HFFc6 (cell line): ENCODE results near the gene CAPN10. TPM values are rescaled to one million over a fixed set of nuclear protein-coding genes. Genes with fewer than 3 reads are reported as not detected.

Source experiments
- DNase-seq: peaks from one replicate; pipeline ENCODE4 v3.0.0-alpha.2; 2018
- H3K27ac Mint-ChIP-seq: 2 replicates; pipeline ENCODE4 v1.8.0; 2020; ENCODE audit warnings: mild to moderate bottlenecking, mixed read lengths
- H3K27me3 Mint-ChIP-seq: 2 replicates; pipeline ENCODE4 v1.8.0; 2021; ENCODE audit warnings: mild to moderate bottlenecking, moderate library complexity, mixed read lengths; ENCODE audit not compliant: insufficient read depth
- H3K36me3 Mint-ChIP-seq: 2 replicates; pipeline ENCODE4 v1.8.0; 2021; ENCODE audit warnings: low read depth, mixed read lengths
- H3K4me1 Mint-ChIP-seq: 2 replicates; pipeline ENCODE4 v1.8.0; 2020; ENCODE audit warnings: low read depth, mixed read lengths
- H3K4me3 Mint-ChIP-seq: 2 replicates; pipeline ENCODE4 v1.8.0; 2020; ENCODE audit warnings: mild to moderate bottlenecking, moderate library complexity, mixed read lengths
- H3K9me3 Mint-ChIP-seq: 2 replicates; pipeline ENCODE4 v1.8.0; 2020; ENCODE audit warnings: mild to moderate bottlenecking, mixed read lengths
- total RNA-seq, 6 experiments: library from RNA; stranded (reverse); fragmentation: NEBNext Ultra II Directional; extraction: Animal tissue kit (Norgen Biotek cat#: 25700); gene quantifications; 2 replicates in 1 of 6; 3 replicates in 5 of 6; pipeline ENCODE4 v1.2.3, GENCODE V29; 2021
- TF ChIP-seq, protein P1 (sequence below): fragments of 200-600 bp; sonication (generic); IDR thresholded peaks from 2 replicates; pipeline ENCODE4 v1.5.0; 2021; ENCODE audit warnings: antibody characterized with exemption, mild to moderate bottlenecking

CAPN10 gene
- total RNA-seq, 6 experiments from 2014 or later, result 13.9 to 20.5 (median 15.0) TPM

DNA sequence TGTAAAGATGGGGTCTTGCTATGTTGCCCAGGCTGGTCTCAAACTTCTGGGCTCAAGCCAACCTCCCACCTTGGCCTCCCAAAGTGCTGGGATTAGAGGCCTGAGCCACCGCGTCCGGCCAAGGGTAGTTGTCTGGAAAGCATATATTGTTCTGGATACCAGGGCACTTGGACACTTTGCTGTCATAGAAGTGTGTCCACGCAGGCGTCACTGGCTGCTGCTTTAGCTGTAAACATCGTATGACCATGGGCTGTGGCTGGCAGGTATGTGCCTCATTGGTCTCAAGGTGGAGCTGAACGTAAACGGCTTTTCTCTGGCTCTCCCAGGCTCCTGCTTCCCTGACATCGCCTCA is 35.5 kb downstream of the CAPN10 start:
- H3K4me3 Mint-ChIP-seq, result no peak overlapping the region
- peaks cover 7% of the 10 kb centered on the region; the same call in 1 of the 2 replicates for H3K4me1 Mint-ChIP-seq
- no peak for DNase-seq
- TF ChIP-seq, protein P1, sequence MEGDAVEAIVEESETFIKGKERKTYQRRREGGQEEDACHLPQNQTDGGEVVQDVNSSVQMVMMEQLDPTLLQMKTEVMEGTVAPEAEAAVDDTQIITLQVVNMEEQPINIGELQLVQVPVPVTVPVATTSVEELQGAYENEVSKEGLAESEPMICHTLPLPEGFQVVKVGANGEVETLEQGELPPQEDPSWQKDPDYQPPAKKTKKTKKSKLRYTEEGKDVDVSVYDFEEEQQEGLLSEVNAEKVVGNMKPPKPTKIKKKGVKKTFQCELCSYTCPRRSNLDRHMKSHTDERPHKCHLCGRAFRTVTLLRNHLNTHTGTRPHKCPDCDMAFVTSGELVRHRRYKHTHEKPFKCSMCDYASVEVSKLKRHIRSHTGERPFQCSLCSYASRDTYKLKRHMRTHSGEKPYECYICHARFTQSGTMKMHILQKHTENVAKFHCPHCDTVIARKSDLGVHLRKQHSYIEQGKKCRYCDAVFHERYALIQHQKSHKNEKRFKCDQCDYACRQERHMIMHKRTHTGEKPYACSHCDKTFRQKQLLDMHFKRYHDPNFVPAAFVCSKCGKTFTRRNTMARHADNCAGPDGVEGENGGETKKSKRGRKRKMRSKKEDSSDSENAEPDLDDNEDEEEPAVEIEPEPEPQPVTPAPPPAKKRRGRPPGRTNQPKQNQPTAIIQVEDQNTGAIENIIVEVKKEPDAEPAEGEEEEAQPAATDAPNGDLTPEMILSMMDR, result no peak
- no peak overlapping the region for H3K27ac Mint-ChIP-seq
- H3K27me3 Mint-ChIP-seq, result peaks cover 9% of the 10 kb centered on the region
- peaks cover 10% of the 10 kb centered on the region for H3K9me3 Mint-ChIP-seq
- peaks cover 6% of the 10 kb centered on the region; the same call in 1 of the 2 replicates for H3K36me3 Mint-ChIP-seq

DNA sequence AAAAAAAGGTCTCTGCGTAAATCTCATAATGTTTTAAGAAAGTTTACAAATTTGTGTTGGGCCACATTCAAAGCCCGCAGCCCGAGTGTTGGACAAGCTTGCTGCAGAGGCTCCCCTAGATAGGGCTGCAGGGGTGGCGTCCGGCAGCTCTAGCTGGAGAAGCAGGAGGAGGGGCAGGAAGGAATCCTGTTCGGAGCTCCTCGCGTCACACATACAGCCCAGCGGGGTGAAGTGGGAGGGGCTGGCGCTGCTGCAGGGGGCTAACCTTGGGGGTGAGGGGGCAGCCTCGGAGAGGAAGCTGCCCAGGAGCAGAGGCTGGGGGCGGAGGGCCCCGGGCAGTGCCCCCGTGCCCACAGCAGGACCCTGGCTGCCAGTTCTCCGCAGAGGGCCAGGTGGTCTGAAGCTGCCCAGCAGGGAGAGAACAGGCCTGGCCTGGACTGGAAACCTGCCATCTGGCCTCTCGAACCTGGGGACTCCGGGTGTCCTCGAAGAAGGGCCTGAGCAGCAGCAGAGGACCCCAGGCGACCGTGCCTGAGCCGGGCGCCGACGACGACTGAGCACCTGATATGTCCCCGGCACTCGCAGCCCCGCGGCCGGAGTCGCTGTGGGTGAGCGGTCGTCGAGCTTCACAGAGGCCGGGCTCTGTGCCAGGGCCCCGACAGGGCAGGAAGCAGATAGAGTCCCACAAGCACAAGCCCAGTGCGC is 36.1 kb downstream of the CAPN10 start:
- Mint-ChIP-seq H3K4me3 (no peak overlapping the region), H3K27ac (no peak overlapping the region), H3K27me3 (peaks cover 9% of the 10 kb centered on the region), H3K36me3 (peaks cover 4% of the 10 kb centered on the region; the same call in 1 of the 2 replicates), H3K9me3 (peaks cover 6% of the 10 kb centered on the region), H3K4me1 (peaks cover 7% of the 10 kb centered on the region; the same call in 1 of the 2 replicates)
- TF ChIP-seq, protein P1, result no peak
- DNase-seq, result no peak

DNA sequence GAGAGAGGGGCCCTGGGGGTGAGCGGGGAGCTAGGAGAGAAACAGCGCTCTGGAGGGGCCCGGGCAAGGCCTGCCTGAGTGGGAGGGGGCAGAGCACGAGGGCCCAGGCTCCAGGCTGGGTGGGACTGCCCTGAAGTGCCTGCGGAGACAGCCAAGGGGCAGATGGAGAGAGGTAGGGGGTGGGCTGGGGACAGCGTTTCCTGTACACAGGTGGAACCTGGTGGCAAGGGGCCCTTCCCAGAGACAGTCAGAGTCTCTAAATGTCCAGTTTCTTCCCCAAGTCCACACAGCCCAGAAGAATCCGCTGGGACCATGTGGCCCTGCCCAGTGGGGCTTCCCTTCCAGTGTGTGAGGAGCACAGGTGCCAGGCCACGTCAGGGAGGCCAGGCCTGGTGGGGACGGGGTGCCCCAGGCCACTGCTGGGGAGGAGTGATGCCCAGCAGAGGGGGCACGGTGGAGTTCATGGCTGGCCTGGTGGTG is 37.0 kb downstream of the CAPN10 start:
- Mint-ChIP-seq H3K27me3 (peaks cover 9% of the 10 kb centered on the region), H3K4me3 (no peak overlapping the region), H3K4me1 (peaks cover 7% of the 10 kb centered on the region; the same call in 1 of the 2 replicates), H3K9me3 (0 out of 2 replicates have a peak, but pooled peaks cover 2% of the 10 kb centered on the region), H3K27ac (no peak overlapping the region), H3K36me3 (no peaks in the 10 kb centered on the region)
- TF ChIP-seq, protein P1, result no peak
- no peak for DNase-seq

DNA sequence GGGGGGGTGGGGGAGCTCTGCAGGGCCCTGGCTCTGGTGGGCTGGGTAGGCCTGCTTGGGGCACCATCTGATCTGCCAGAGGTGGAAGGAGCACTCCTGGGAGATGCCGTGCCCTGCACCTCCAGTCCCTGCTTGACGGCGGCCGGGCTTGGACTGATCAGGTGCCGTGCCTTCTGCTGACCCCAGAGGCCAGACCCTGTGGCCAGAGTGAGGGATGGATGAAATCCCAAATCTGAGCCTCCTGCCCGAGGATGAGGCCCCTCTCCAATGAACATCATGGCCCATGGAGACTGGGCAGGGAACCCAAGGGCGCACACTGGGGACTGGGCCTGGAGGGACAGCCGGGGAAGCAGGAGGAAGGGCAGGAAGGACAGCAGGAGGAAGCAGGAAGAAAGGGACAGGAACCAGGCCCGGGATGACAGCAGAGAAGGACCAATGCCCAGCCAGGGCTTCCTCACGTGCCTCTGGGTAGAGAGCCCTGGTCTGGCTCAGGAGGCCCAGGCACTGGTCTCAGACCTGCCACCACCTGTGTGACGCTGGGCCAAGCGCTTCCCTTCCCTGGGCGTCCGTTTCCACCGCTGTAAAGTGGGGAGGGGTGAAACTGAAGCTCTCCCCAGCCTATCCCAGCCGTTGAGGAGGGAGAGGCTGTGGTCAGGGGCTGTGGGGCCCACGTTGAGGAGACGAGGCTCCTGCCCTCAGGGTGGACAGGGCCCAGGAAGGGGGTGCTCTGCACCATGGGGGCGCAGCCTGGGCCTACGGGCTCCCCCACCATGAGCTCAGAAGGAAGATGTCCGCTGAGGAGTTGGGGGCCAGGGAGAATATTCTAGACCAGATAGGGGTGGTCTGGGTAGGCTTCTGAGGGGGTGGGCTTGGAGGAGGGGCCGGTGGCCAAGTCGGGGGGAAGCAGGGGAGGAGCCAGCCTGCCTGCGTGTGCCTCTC is 37.7 kb downstream of the CAPN10 start:
- Mint-ChIP-seq H3K9me3 (no peaks in the 10 kb centered on the region), H3K27ac (peak overlapping the region; percentile 57; the same call in 1 of the 2 replicates)

More for the DNA sequence above, 37.7 kb downstream of the CAPN10 start:
- no peak for DNase-seq
- Mint-ChIP-seq H3K4me1 (peaks cover 7% of the 10 kb centered on the region; the same call in 1 of the 2 replicates), H3K27me3 (peaks cover 9% of the 10 kb centered on the region), H3K36me3 (no peaks in the 10 kb centered on the region), H3K4me3 (no peak overlapping the region)
- TF ChIP-seq, protein P1, result no peak
